Transverse colon (tissue), 4 donors: ENCODE results near the gene SLC39A11.

Experiments used
- EP300 ChIP-seq: sonication (generic); formaldehyde crosslinking; IDR thresholded peaks from one replicate; pipeline ENCODE4 v1.6.1; 2017; ENCODE audit warnings: antibody characterized with exemption, low read depth
- POLR2A ChIP-seq: fragments of 450-650 bp; IDR thresholded peaks from one replicate; pipeline ENCODE4 v1.6.1; 2016; ENCODE audit warnings: antibody characterized with exemption, mild to moderate bottlenecking, moderate library complexity
- POLR2AphosphoS5 ChIP-seq, 3 donors: sonication (generic); formaldehyde crosslinking; IDR thresholded peaks; one replicate each; pipeline ENCODE4 v1.6.1; 2016; ENCODE audit warnings: antibody characterized with exemption in 3 of 3
- TF ChIP-seq, protein P1 (sequence below), 5 experiments: fragments of 200-600 bp in 3 of 5; fragments of 450-650 bp in 2 of 5; sonication (generic) in 3 of 5; IDR thresholded peaks; 1 replicate in 2 of 5; 2 replicates in 3 of 5; pipeline ENCODE4 v1.5.1; 2016 to 2017; ENCODE audit warnings: antibody characterized with exemption in 5 of 5, inconsistent platforms in 3 of 5, mild to moderate bottlenecking in 2 of 5, moderate library complexity in 1 of 5

DNA sequence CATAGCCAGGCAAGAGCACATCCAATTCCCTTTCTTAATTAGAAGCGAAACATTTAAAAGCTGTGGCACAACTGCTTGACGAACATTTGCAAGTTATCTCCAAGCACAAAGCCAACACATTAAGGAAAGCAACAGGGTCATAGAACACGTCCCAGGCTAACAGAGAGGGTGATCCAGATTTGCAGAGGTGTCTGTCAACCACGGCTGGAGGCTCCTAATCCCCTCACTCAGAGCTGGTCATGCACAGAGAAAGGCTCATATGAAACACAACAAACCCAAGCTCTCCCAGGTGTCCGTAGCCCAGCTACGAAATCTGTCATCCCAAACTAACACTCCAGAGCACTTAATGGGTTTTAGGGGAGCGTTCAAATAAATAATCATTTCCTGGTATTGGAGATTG, 276.1 kb downstream of the SLC39A11 start:
- TF ChIP-seq, protein P1, sequence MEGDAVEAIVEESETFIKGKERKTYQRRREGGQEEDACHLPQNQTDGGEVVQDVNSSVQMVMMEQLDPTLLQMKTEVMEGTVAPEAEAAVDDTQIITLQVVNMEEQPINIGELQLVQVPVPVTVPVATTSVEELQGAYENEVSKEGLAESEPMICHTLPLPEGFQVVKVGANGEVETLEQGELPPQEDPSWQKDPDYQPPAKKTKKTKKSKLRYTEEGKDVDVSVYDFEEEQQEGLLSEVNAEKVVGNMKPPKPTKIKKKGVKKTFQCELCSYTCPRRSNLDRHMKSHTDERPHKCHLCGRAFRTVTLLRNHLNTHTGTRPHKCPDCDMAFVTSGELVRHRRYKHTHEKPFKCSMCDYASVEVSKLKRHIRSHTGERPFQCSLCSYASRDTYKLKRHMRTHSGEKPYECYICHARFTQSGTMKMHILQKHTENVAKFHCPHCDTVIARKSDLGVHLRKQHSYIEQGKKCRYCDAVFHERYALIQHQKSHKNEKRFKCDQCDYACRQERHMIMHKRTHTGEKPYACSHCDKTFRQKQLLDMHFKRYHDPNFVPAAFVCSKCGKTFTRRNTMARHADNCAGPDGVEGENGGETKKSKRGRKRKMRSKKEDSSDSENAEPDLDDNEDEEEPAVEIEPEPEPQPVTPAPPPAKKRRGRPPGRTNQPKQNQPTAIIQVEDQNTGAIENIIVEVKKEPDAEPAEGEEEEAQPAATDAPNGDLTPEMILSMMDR (IDR thresholded peaks at IDR 0.05), result no peak
- no peak for TF ChIP-seq POLR2AphosphoS5 (IDR thresholded peaks at IDR 0.05)
- no peak for TF ChIP-seq POLR2A
- TF ChIP-seq EP300, result no peak
